CD14-positive monocyte (primary cell): ENCODE results near the gene LARP4B. TPM values are rescaled to one million over a fixed set of nuclear protein-coding genes. Genes with fewer than 3 reads are reported as not detected.
A peak's percentile ranks its signal among the peaks of the same experiment; 100 is the strongest.

Experiments used
- DNase-seq, 3 donors: peaks; one replicate each; pipeline ENCODE4 v3.0.0-alpha.2; 2011 to 2022
- H2AFZ ChIP-seq: 2 replicates; pipeline ENCODE4 v1.6.0; 2012; ENCODE audit warnings: mild to moderate bottlenecking, low read depth, low read length, inconsistent platforms; ENCODE audit not compliant: insufficient read depth, poor library complexity, severe bottlenecking
- H3K27ac ChIP-seq, 2 donors: 1 replicate in 1 of 2; 2 replicates in 1 of 2; pipeline ENCODE4 v1.5.1; 2012 to 2013; ENCODE audit warnings: low read length in 2 of 2, control low read depth in 1 of 2, inconsistent platforms in 1 of 2, low read depth in 1 of 2, mild to moderate bottlenecking in 1 of 2
- H3K27me3 ChIP-seq, 2 donors: one replicate each; pipeline versions ENCODE4 v1.6.0 to v1.6.1; 2011 to 2013; ENCODE audit warnings: low read length in 2 of 2; ENCODE audit not compliant: control insufficient read depth in 2 of 2, insufficient read depth in 2 of 2
- H3K36me3 ChIP-seq, 2 donors: replicated peaks in 1 of 2; 1 replicate in 1 of 2; 2 replicates in 1 of 2; pipeline versions ENCODE4 v1.5.1 to v1.6.1; 2012 to 2013; ENCODE audit warnings: low read length in 2 of 2, control low read depth in 1 of 2, inconsistent platforms in 1 of 2, mild to moderate bottlenecking in 1 of 2; ENCODE audit not compliant: insufficient read depth in 2 of 2, control insufficient read depth in 1 of 2
- H3K4me1 ChIP-seq, 2 donors: 1 replicate in 1 of 2; 2 replicates in 1 of 2; pipeline versions ENCODE4 v1.5.1 to v1.6.1; 2012 to 2013; ENCODE audit warnings: low read length in 2 of 2, control low read depth in 1 of 2, inconsistent platforms in 1 of 2, mild to moderate bottlenecking in 1 of 2, moderate library complexity in 1 of 2; ENCODE audit not compliant: insufficient read depth in 2 of 2, control insufficient read depth in 1 of 2
- H3K4me2 ChIP-seq: replicated peaks from 2 replicates; pipeline ENCODE3; 2012; ENCODE audit warnings: low read length, moderate library complexity, mild to moderate bottlenecking; ENCODE audit not compliant: poor library complexity, severe bottlenecking; ENCODE audit errors: extremely low read depth
- H3K4me3 ChIP-seq, 3 experiments: fragments of 200-600 bp in 1 of 3; sonication (generic) in 1 of 3; replicated peaks in 1 of 3; 1 replicate in 2 of 3; 2 replicates in 1 of 3; pipeline ENCODE4 v1.5.1; 2011 to 2013; ENCODE audit warnings: low read length in 3 of 3, mild to moderate bottlenecking in 3 of 3, control low read depth in 2 of 3, low read depth in 2 of 3, inconsistent platforms in 1 of 3, moderate library complexity in 1 of 3
- H3K79me2 ChIP-seq: 2 replicates; pipeline ENCODE4 v1.6.0; 2012; ENCODE audit warnings: mild to moderate bottlenecking, control low read depth, inconsistent platforms, low read length, moderate library complexity; ENCODE audit not compliant: insufficient read depth
- H3K9ac ChIP-seq: 2 replicates; pipeline ENCODE4 v1.6.0; 2017; ENCODE audit warnings: low read length, mild to moderate bottlenecking; ENCODE audit not compliant: insufficient read depth, poor library complexity, severe bottlenecking
- H3K9me3 ChIP-seq, 2 donors: replicated peaks in 1 of 2; 1 replicate in 1 of 2; 2 replicates in 1 of 2; pipeline versions ENCODE4 v1.5.1 to v1.6.1; 2012 to 2013; ENCODE audit warnings: low read length in 2 of 2, control low read depth in 1 of 2; ENCODE audit not compliant: control insufficient read depth in 1 of 2, insufficient read depth in 1 of 2
- H4K20me1 ChIP-seq: 2 replicates; pipeline ENCODE4 v1.6.0; 2012; ENCODE audit warnings: mild to moderate bottlenecking, low read length, control low read depth, moderate library complexity; ENCODE audit not compliant: insufficient read depth
- H3K27ac Mint-ChIP-seq, 7 donors: one replicate each; pipeline ENCODE4 v1.8.0; 2020; ENCODE audit warnings: mild to moderate bottlenecking in 7 of 7, mixed read lengths in 7 of 7, moderate library complexity in 6 of 7, inconsistent platforms in 2 of 7
- H3K27me3 Mint-ChIP-seq, 3 donors: one replicate each; pipeline ENCODE4 v1.8.0; 2021 to 2022; ENCODE audit warnings: low read depth in 3 of 3, mild to moderate bottlenecking in 3 of 3, mixed read lengths in 3 of 3, moderate library complexity in 3 of 3, inconsistent platforms in 1 of 3
- H3K36me3 Mint-ChIP-seq, 2 donors: one replicate each; pipeline ENCODE4 v1.8.0; 2020; ENCODE audit warnings: mixed read lengths in 2 of 2, inconsistent platforms in 1 of 2, mild to moderate bottlenecking in 1 of 2
- H3K4me1 Mint-ChIP-seq: one replicate; pipeline ENCODE4 v1.8.0; 2020; ENCODE audit warnings: mild to moderate bottlenecking, mixed read lengths
- H3K4me3 Mint-ChIP-seq, 2 donors: one replicate each; pipeline ENCODE4 v1.8.0; 2020; ENCODE audit warnings: mild to moderate bottlenecking in 2 of 2, mixed read lengths in 2 of 2, moderate library complexity in 1 of 2
- H3K9me3 Mint-ChIP-seq, 7 donors: one replicate each; pipeline ENCODE4 v1.8.0; 2020 to 2022; ENCODE audit warnings: mixed read lengths in 7 of 7, mild to moderate bottlenecking in 6 of 7, moderate library complexity in 6 of 7, inconsistent platforms in 2 of 7
- CTCF ChIP-seq: fragments of 200-600 bp; IDR thresholded peaks from one replicate; pipeline ENCODE4 v1.8.0; 2022; ENCODE audit warnings: antibody characterized with exemption, mild to moderate bottlenecking
- WGBS: methylation state at CpG from one replicate; pipeline ENCODE4 v1.1.5; 2013; ENCODE audit warnings: missing lambda C conversion rate; ENCODE audit not compliant: insufficient coverage; 5-methylcytosine and 5-hydroxymethylcytosine counted together
- intact Hi-C, 2 donors: fragments of 100-400 bp; cut with micrococcal nuclease; formaldehyde crosslinking; loops; one replicate each; pipeline versions ENCODE4 v1.15.0 to v1.15.1; 2023
- polyA plus RNA-seq, 3 donors: library from polyadenylated mRNA; depleted of rRNA in 1 of 3; unstranded in 2 of 3; stranded (reverse) in 1 of 3; fragments of 300-500 nt in 2 of 3; fragments of >200 nt in 1 of 3; fragmentation: Illumina TruSeq in 2 of 3; gene quantifications; 1 replicate in 2 of 3; 2 replicates in 1 of 3; pipeline ENCODE4 v1.2.3, GENCODE V29; 2012 to 2021

The LARP4B gene
- polyA plus RNA-seq, 3 donors: 17.2 to 52.3 (median 33.0) TPM

DNA sequence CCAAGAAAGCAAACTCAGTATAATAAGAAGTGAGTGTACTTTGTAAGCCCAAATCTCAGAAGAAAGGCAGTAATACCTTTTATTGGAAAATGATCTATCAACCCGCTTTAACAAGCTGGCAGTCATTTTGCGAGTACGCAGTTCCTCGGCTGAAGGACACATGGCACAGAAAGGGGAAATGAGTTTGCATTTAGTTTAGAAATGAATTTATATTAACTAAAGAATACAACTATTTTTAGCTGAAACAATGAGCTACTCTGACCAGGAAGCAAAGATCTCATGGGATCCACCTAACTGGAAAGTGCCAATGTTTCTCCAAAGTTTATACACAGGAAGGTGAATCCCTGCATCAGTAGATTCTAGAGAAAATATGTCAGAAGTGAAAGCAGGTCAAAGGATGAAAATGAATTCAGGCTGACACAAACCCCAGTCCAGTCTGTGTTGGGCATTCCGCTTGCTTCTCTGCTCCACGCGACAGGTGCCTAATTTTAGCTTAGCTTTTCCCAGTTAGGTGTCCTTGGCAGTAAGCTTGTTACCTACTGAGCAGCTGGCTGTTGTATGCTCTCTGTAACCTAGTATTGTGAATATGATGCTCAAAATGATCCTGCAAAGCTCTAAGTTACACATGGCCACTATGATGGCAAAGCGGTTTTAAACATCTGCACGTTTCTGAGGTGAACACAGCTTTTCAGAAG is 112.8 kb downstream of the LARP4B start:
- DNase-seq: no peak
- Histone ChIP-seq H2AFZ (no peak overlapping the region), H3K27ac (peak overlapping the region; percentile 1 to 67), H3K79me2 (no peaks in the 10 kb centered on the region), H4K20me1 (peaks cover 45% of the 10 kb centered on the region), H3K4me1 (peaks cover 21 to 26% of the 10 kb centered on the region in 2 donors), H3K4me3 (no peak overlapping the region), H3K4me2 (no peak overlapping the region), H3K36me3 (peaks cover 79 to 98% of the 10 kb centered on the region in 2 donors), H3K9me3 (no peaks in the 10 kb centered on the region), H3K9ac (no peak overlapping the region), H3K27me3 (no peaks in the 10 kb centered on the region)
- no peak overlapping the region for H3K4me3 Mint-ChIP-seq
- WGBS: 79% methylated on average over 3 of the region's 9 CpGs
- TF ChIP-seq CTCF: no peak
- H3K27me3 Mint-ChIP-seq: peaks cover 0 to 2% (median 1%) of the 10 kb centered on the region in 3 donors
- peaks cover 0 to 2% (median 0%) of the 10 kb centered on the region in 7 donors for H3K9me3 Mint-ChIP-seq
- peaks cover 38% of the 10 kb centered on the region for H3K4me1 Mint-ChIP-seq
- intact Hi-C loops: no loop called here
- peaks cover 75 to 89% of the 10 kb centered on the region in 2 donors for H3K36me3 Mint-ChIP-seq
- H3K27ac Mint-ChIP-seq: peak overlapping the region in 5 of 7 donors; percentile 31 to 83 (median 69)

- H3K36me3 ChIP-seq: peaks cover 80 to 98% of the 10 kb centered on the region in 2 donors
- no peaks in the 10 kb centered on the region for H3K79me2 ChIP-seq
- H3K9me3 ChIP-seq: no peaks in the 10 kb centered on the region
- H3K4me2 ChIP-seq: no peak overlapping the region
- H3K27ac Mint-ChIP-seq: peak overlapping the region in 1 of 7 donors; percentile 80
- H3K4me1 ChIP-seq: peaks cover 15 to 22% of the 10 kb centered on the region in 2 donors
- H3K27me3 ChIP-seq: no peaks in the 10 kb centered on the region
- H2AFZ ChIP-seq: no peak overlapping the region
- no peak overlapping the region for H3K4me3 Mint-ChIP-seq
- intact Hi-C loops: no loop called here
- peak overlapping the region in 1 of 2 donors; percentile 47 for H3K27ac ChIP-seq
- H4K20me1 ChIP-seq: peaks cover 39% of the 10 kb centered on the region
- H3K9ac ChIP-seq: no peak overlapping the region
- peaks cover 32% of the 10 kb centered on the region for H3K4me1 Mint-ChIP-seq
- H3K9me3 Mint-ChIP-seq: peaks cover 0 to under 1% (median 0%) of the 10 kb centered on the region in 7 donors
- no peak for DNase-seq
- WGBS: 100% methylated on average over 1 of the region's 2 CpGs
- TF ChIP-seq CTCF: no peak
- peaks cover 0 to 2% (median 1%) of the 10 kb centered on the region in 3 donors for H3K27me3 Mint-ChIP-seq
- H3K36me3 Mint-ChIP-seq: peaks cover 76 to 88% of the 10 kb centered on the region in 2 donors
- no peak overlapping the region for H3K4me3 ChIP-seq
These were observed 113.5 kb downstream of the LARP4B start for GRCh38 chr10:818010-818409.
